SW480 (cell line): ENCODE results near the gene CAVIN2.
"Not testable (repeated sequence)": the region's sequence is repeated elsewhere in the genome, so short reads cannot be mapped to it uniquely, and the experiment has no call there.

Experiments
- DNase-seq: peaks from one replicate; pipeline ENCODE4 v3.0.0-alpha.2; 2016; ENCODE audit warnings: low spot score

CAVIN2 gene

GRCh38 chr2:191799526-191799925, 47.4 kb downstream of the CAVIN2 start:
- DNase-seq: no peak

- no peak for DNase-seq
Measured at GRCh38 chr2:191797942-191798876, 48.7 kb downstream of the CAVIN2 start.

GRCh38 chr2:191797500-191797899, 49.4 kb downstream of the CAVIN2 start:
- no peak for DNase-seq

- DNase-seq: no peak
Measured at GRCh38 chr2:191795715-191796114, 51.2 kb downstream of the CAVIN2 start.

GRCh38 chr2:191791953-191792560, 54.8 kb downstream of the CAVIN2 start:
- DNase-seq: no peak

- DNase-seq: no peak
Measured at GRCh38 chr2:191790737-191791136, 56.2 kb downstream of the CAVIN2 start.

GRCh38 chr2:191789796-191790195, 57.1 kb downstream of the CAVIN2 start:
- DNase-seq: no peak

GRCh38 chr2:191786694-191787093, 60.2 kb downstream of the CAVIN2 start:
- no peak for DNase-seq

- not testable (repeated sequence) for DNase-seq
Measured at GRCh38 chr2:191785651-191786050, 61.2 kb downstream of the CAVIN2 start.
